ENCODE measurements around the gene PPP1R8. TPM values are rescaled to one million over a fixed set of nuclear protein-coding genes. Genes with fewer than 3 reads are reported as not detected.

PPP1R8 gene
- total RNA-seq = 43.4 and 56.2 TPM in 2 replicates

DNA sequence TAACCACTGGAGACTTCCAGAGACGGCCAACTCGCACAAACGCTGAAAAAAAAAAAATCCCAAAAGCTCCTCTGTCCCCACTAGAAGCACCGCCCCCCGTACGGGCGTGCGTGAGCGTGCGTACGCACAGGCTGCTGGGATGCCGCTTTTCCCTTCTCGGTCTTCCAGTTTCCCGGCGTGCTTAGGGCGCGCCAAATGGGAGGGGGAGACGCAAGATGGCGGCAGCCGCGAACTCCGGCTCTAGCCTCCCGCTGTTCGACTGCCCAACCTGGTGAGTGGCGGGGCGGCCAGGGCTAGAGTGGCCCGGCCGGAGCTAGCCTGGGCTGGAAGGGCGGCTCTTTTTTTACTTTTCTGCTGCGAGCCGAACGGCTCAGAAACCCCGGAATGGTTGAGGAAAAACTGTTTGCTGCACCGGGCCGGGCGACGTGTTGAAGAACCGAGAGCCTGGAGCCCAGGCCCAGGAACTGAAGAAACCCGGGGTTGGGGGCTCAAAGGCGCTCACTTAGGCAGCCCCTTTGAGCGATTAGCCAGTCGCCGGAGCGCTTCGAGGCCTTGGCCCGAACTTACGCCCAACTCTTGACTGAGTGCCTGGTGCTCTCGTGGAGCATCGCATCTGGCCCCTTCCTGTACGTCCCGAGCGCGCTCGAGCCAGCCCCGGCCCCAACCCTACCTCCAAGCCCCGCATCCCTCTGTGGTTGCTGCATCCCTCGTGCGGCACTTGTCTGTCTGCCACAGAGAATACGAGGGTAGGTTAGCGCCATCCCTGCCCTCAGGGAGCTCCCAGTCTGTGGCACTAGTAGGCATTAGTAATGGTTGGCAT lies at the start of gene PPP1R8:
PPP1R8 (plus strand) TSS at position 162 of the 820 bp plus-strand sequence; CDS start at position 216, 54 bp downstream.

DNA sequence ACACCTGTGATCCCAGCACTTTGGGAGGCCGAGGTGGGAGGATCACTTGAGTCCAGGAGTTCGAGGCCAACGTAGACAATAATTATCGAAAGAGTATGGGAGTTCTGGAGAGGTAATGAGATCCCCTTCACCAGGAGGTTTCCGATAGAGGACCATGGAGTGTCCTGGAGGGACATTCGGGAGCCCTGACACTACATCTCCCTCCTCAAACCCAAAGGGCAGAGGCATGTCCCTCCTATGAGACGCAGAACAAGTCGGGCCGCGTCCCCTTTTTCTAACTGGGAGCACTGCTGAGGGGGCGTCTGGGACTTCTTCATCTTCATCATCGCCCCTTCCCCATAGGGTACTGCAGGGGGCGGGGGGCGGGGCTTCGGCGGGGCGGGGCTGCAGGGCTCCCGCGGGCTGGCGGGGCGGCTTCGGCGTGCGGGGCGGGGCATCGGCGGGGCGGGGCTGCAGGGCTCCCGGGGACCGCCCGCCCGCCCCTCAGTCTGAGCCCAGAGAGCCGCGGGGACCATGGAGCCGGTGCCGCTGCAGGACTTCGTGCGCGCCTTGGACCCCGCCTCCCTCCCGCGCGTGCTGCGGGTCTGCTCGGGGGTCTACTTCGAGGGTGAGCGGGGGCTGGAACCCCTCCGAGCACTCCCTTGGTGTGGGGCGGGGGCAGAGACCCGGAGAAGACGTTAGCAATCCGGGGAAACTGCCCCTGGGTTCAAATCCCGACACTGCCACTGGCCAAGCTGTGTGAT lies 41.6 kb downstream of the PPP1R8 start, which contains the start of gene THEMIS2:
THEMIS2 (plus strand) TSS at position 486 of the 743 bp plus-strand sequence; CDS start at position 514, 28 bp downstream.

Other genes starting within 250 kb of the PPP1R8 start
- gene AHDC1, start 226.6 kb upstream of the PPP1R8 start, total RNA-seq = 7.8 and 9.2 TPM in 2 replicates
- gene FGR, start 195.6 kb upstream of the PPP1R8 start, total RNA-seq = 0.29 TPM in 1 of 2 replicates, not detected in the other
- 30.8 and 57.9 TPM in 2 replicates for gene IFI6, start 158.6 kb upstream of the PPP1R8 start, total RNA-seq
- gene FAM76A, start 104.8 kb upstream of the PPP1R8 start, total RNA-seq = 5.5 and 11.2 TPM in 2 replicates
- 34.0 and 46.8 TPM in 2 replicates for gene STX12, start 57.6 kb upstream of the PPP1R8 start, total RNA-seq
- 25.7 and 25.9 TPM in 2 replicates for gene THEMIS2, start 41.8 kb downstream of the PPP1R8 start, total RNA-seq
- gene RPA2, start 83.8 kb downstream of the PPP1R8 start, total RNA-seq = 37.8 and 38.8 TPM in 2 replicates
- gene SMPDL3B, start 104.2 kb downstream of the PPP1R8 start, total RNA-seq = not detected in 2 replicates
- gene XKR8, start 129.2 kb downstream of the PPP1R8 start, total RNA-seq = 9.2 and 10.5 TPM in 2 replicates